GM12878 (cell line): Measurements from ENCODE around the gene IFNA16. TPM values are rescaled to one million over a fixed set of nuclear protein-coding genes. Genes with fewer than 3 reads are reported as not detected.
"Not testable (repeated sequence)": the region's sequence is repeated elsewhere in the genome, so short reads cannot be mapped to it uniquely, and the experiment has no call there.

ENCODE experiments used
- ATAC-seq: fragments of 200-7000 bp; cut with Tn5 transposase; 3 replicates; pipeline ENCODE4 v1.9.1; 2020; ENCODE audit warnings: mild to moderate bottlenecking, moderate library complexity
- BruUV-seq: library from RNA; stranded (reverse); fragments of 400-500 nt; replicated peaks from 2 replicates; lab custom pipeline; 2021; lab: Mats Ljungman, UMichigan
- CTCF ChIA-PET: fragments of 300-600 bp; sonication (Branson Sonifier 250); formaldehyde crosslinking; extraction: SDS; loops from one replicate; lab custom pipeline; 2021; ENCODE audit warnings: inconsistent platforms; lab: Yijun Ruan, JAX
- POLR2A ChIA-PET: fragments of 350-600 bp; formaldehyde crosslinking; extraction: SDS; loops from one replicate; lab custom pipeline; 2021; ENCODE audit warnings: inconsistent platforms; lab: Charles Lee
- RAD21 ChIA-PET: fragments of 300-600 bp; sonication (Branson Sonifier 250); formaldehyde crosslinking; loops from one replicate; lab custom pipeline; 2023; ENCODE audit warnings: antibody characterized with exemption; ENCODE audit not compliant: unreplicated experiment; lab: Charles Lee
- SMC1A ChIA-PET: fragments of 300-600 bp; sonication (Branson Sonifier 250); formaldehyde crosslinking; loops from one replicate; lab custom pipeline; 2023; ENCODE audit not compliant: unreplicated experiment, uncharacterized antibody; lab: Charles Lee
- DNase-seq: peaks from one replicate; pipeline ENCODE4 v3.0.0-alpha.2; 2011; ENCODE audit warnings: low read depth, low spot score
- FAIRE-seq: peaks from 3 replicates; lab custom pipeline; 2011; peaks lifted over from hg19 to GRCh38; lab: Jason Lieb, UNC
- H2AFZ ChIP-seq: 2 replicates; pipeline ENCODE4 v1.6.0; 2011; ENCODE audit warnings: low read depth, low read length, control low read depth; ENCODE audit not compliant: control insufficient read depth
- H3K27ac ChIP-seq: 2 replicates; pipeline ENCODE4 v1.5.1; 2011; ENCODE audit warnings: control low read depth; ENCODE audit not compliant: control insufficient read depth, insufficient read depth
- H3K27me3 ChIP-seq, 2 experiments: replicated peaks in 1 of 2; 2 replicates each; pipeline versions ENCODE4 v1.6.0 to v1.6.1; 2011; ENCODE audit warnings: low read length in 1 of 2; ENCODE audit not compliant: control insufficient read depth in 2 of 2, insufficient read depth in 2 of 2
- H3K36me3 ChIP-seq, 2 experiments: 2 replicates each; pipeline ENCODE4 v1.5.1; 2011; ENCODE audit warnings: low read length in 1 of 2; ENCODE audit not compliant: control insufficient read depth in 2 of 2, insufficient read depth in 2 of 2
- H3K4me1 ChIP-seq: 2 replicates; pipeline ENCODE4 v1.6.1; 2011; ENCODE audit warnings: mild to moderate bottlenecking, low read length, moderate library complexity, mixed read lengths; ENCODE audit not compliant: control insufficient read depth, insufficient read depth
- H3K4me2 ChIP-seq: 2 replicates; pipeline ENCODE4 v1.6.0; 2011; ENCODE audit warnings: control low read depth; ENCODE audit not compliant: control insufficient read depth, insufficient read depth
- H3K4me3 ChIP-seq: fragments of 200-600 bp; sonication (generic); 2 replicates; pipeline ENCODE4 v1.5.1; 2016
- H3K79me2 ChIP-seq: 2 replicates; pipeline ENCODE4 v1.6.0; 2011; ENCODE audit warnings: low read length; ENCODE audit not compliant: control insufficient read depth, insufficient read depth
- H3K9ac ChIP-seq: 2 replicates; pipeline ENCODE4 v1.8.0; 2011; ENCODE audit warnings: low read length, control low read depth, mixed read lengths; ENCODE audit not compliant: control insufficient read depth, insufficient read depth
- H3K9me3 ChIP-seq: replicated peaks from 3 replicates; pipeline ENCODE4 v1.5.1; 2011; ENCODE audit warnings: mild to moderate bottlenecking, low read length; ENCODE audit not compliant: control insufficient read depth, insufficient read depth
- H4K20me1 ChIP-seq: 2 replicates; pipeline ENCODE4 v1.6.0; 2011; ENCODE audit not compliant: control insufficient read depth, insufficient read depth
- BHLHE40 ChIP-seq, 2 experiments: fragments of 450-650 bp in 1 of 2; IDR thresholded peaks; 2 replicates each; pipeline ENCODE4 v1.6.1; 2011 to 2017; ENCODE audit warnings: low read depth in 2 of 2, borderline replicate concordance in 1 of 2, improper control_type of control experiment in 1 of 2, low read length in 1 of 2, mild to moderate bottlenecking in 1 of 2
- DPF2 ChIP-seq: fragments of 450-650 bp; IDR thresholded peaks from 2 replicates; pipeline ENCODE4 v1.6.1; 2017; ENCODE audit warnings: mild to moderate bottlenecking
- ESRRA ChIP-seq: IDR thresholded peaks from 2 replicates; pipeline ENCODE4 v1.6.1; 2012; ENCODE audit warnings: mild to moderate bottlenecking, low read length, improper control_type of control experiment
- HCFC1 ChIP-seq: fragments of 150-350 bp; IDR thresholded peaks from 2 replicates; pipeline ENCODE4 v1.6.1; 2014; ENCODE audit warnings: low read length
- KLF5 ChIP-seq: fragments of 450-650 bp; IDR thresholded peaks from 2 replicates; pipeline ENCODE4 v1.6.1; 2014; ENCODE audit warnings: mild to moderate bottlenecking; ENCODE audit not compliant: partially characterized antibody
- MYC ChIP-seq: IDR thresholded peaks from 2 replicates; pipeline ENCODE4 v1.6.1; 2011; ENCODE audit warnings: mild to moderate bottlenecking, low read length, moderate library complexity, inconsistent platforms; ENCODE audit not compliant: insufficient read depth, insufficient replicate concordance, insufficient read length, severe bottlenecking
- NBN ChIP-seq: fragments of 450-650 bp; IDR thresholded peaks from 2 replicates; pipeline ENCODE4 v1.6.1; 2016
- NFXL1 ChIP-seq: fragments of 450-650 bp; IDR thresholded peaks from 2 replicates; pipeline ENCODE4 v1.6.1; 2017; ENCODE audit warnings: antibody characterized with exemption, mild to moderate bottlenecking, borderline replicate concordance
- NR2C2 ChIP-seq: IDR thresholded peaks from 2 replicates; pipeline ENCODE4 v1.6.1; 2011; ENCODE audit warnings: borderline replicate concordance, low read depth; ENCODE audit not compliant: control insufficient read depth, insufficient read length
- NRF1 ChIP-seq: conservative IDR thresholded peaks from 2 replicates; pipeline ENCODE4 v1.6.1; 2011; ENCODE audit warnings: mild to moderate bottlenecking, low read depth, low read length, improper control_type of control experiment
- RELA ChIP-seq: fragments of 450-650 bp; IDR thresholded peaks from 2 replicates; pipeline ENCODE4 v1.8.0; 2014; ENCODE audit warnings: borderline replicate concordance; ENCODE audit not compliant: partially characterized antibody
- RUNX3 ChIP-seq: IDR thresholded peaks from 2 replicates; pipeline ENCODE4 v1.6.1; 2012; ENCODE audit warnings: low read length, inconsistent platforms
- SKIL ChIP-seq: fragments of 450-650 bp; IDR thresholded peaks from 2 replicates; pipeline ENCODE4 v1.6.1; 2017; ENCODE audit warnings: mild to moderate bottlenecking, low read depth, inconsistent platforms; ENCODE audit not compliant: poor library complexity, severe bottlenecking
- SP1 ChIP-seq: IDR thresholded peaks from one replicate; pipeline ENCODE4 v1.6.1; 2011; ENCODE audit warnings: low read depth, low read length
- TARDBP ChIP-seq: IDR thresholded peaks from 2 replicates; pipeline ENCODE4 v1.6.1; 2016; ENCODE audit warnings: borderline replicate concordance
- TCF12 ChIP-seq: IDR thresholded peaks from 2 replicates; pipeline ENCODE4 v1.6.1; 2011; ENCODE audit warnings: low read depth, mild to moderate bottlenecking, low read length
- TCF3 ChIP-seq: IDR thresholded peaks from 2 replicates; pipeline ENCODE4 v1.6.1; 2012; ENCODE audit warnings: low read depth, mild to moderate bottlenecking, low read length, borderline replicate concordance; ENCODE audit not compliant: insufficient read depth
- WRNIP1 ChIP-seq: IDR thresholded peaks from 2 replicates; pipeline ENCODE4 v1.6.1; 2011; ENCODE audit warnings: low read depth, low read length, improper control_type of control experiment, borderline replicate concordance
- YBX1 ChIP-seq: fragments of 450-650 bp; IDR thresholded peaks from 2 replicates; pipeline ENCODE4 v1.6.1; 2016; ENCODE audit warnings: antibody characterized with exemption
- WGBS: methylation state at CpG from one replicate; pipeline ENCODE4 v1.1.6; 2016; ENCODE audit warnings: low lambda C conversion rate; ENCODE audit not compliant: insufficient replicate concordance, insufficient coverage; ENCODE audit errors: missing lambda C conversion rate; 5-methylcytosine and 5-hydroxymethylcytosine counted together
- in situ Hi-C: fragments of 300-500 bp; cut with MboI; formaldehyde crosslinking; loops from 9 replicates; pipeline ENCODE4 v1.14.3; 2018; ENCODE audit warnings: mixed read lengths
- intact Hi-C: fragments of 100-400 bp; cut with micrococcal nuclease; formaldehyde crosslinking; loops from one replicate; pipeline ENCODE4 v1.14.2; 2022; ENCODE audit not compliant: unreplicated experiment
- polyA plus RNA-seq, 11 experiments: library from polyadenylated mRNA; depleted of rRNA in 4 of 11; unstranded in 6 of 11; stranded (reverse) in 5 of 11; fragments of >200 nt; fragmentation: Nextera tagmentation in 4 of 11; fragmentation: Illumina TruSeq in 1 of 11; extraction: Ambion mirVana in 4 of 11; extraction: Trizol in 1 of 11; gene quantifications; 1 replicate in 1 of 11; 2 replicates in 10 of 11; pipeline versions ENCODE4 v1.2.1 to v1.2.3, GENCODE V29; 2011 to 2016; ENCODE audit warnings: inconsistent platforms in 2 of 11, missing spikeins in 2 of 11, low read depth in 1 of 11
- total RNA-seq, 4 experiments: library from RNA; depleted of rRNA in 3 of 4; stranded (reverse); fragments of >200 nt in 3 of 4; fragmentation: Illumina TruSeq in 1 of 4; extraction: Trizol in 1 of 4; gene quantifications; 2 replicates each; pipeline versions ENCODE4 v1.2.1 to v1.2.3, GENCODE V29; 2013 to 2021
- TF ChIP-seq, protein P1 (sequence below): fragments of 450-650 bp; IDR thresholded peaks from 2 replicates; pipeline ENCODE4 v1.6.1; 2018; ENCODE audit warnings: borderline replicate concordance, mild to moderate bottlenecking; ENCODE audit not compliant: partially characterized antibody

Gene IFNA16
- total and polyA plus RNA-seq, 10 of the 15 experiments (the other 5 are each of a cell fraction or from before 2014, with no cell fraction given), result not detected

GRCh38 chr9:21210311-21210710 is 6.8 kb downstream of the IFNA16 start:
- in situ Hi-C loops (no loop called here), intact Hi-C loops (no loop called here)

GRCh38 chr9:21207043-21207442 is 10.1 kb downstream of the IFNA16 start, which contains the start of gene IFNA10:
TSS of gene IFNA10 (minus strand) at chr9:21207143. CDS start at chr9:21207097, 46 bp downstream.
- H2AFZ ChIP-seq, DNase-seq, FAIRE-seq, H3K4me1 ChIP-seq, in situ Hi-C loops, POLR2A ChIA-PET, H3K36me3 ChIP-seq, H3K4me2 ChIP-seq, H3K27ac ChIP-seq, H4K20me1 ChIP-seq, H3K27me3 ChIP-seq, intact Hi-C loops, BruUV-seq, H3K9me3 ChIP-seq, SMC1A ChIA-PET, RAD21 ChIA-PET, H3K4me3 ChIP-seq, H3K79me2 ChIP-seq, H3K9ac ChIP-seq, ATAC-seq: not testable (repeated sequence)
- CTCF ChIA-PET, result interaction anchor here (0.6 kb wide), 1 partner anchor 29 kb away, joined by 3 read pairs; no protein-coding TSS in a partner anchor
- 33% methylated on average over 3 of the region's 3 CpGs for WGBS

More at GRCh38 chr9:21210311-21210710, 6.8 kb downstream of the IFNA16 start:
- SMC1A ChIA-PET, result no interaction called here
- WGBS, result 55% methylated on average over 7 of the region's 7 CpGs
- no peak overlapping the region for H3K4me3 ChIP-seq
- CTCF ChIA-PET, result interaction anchor here (1.0 kb wide), 1 partner anchor 116 kb away, joined by 3 read pairs; no protein-coding TSS in a partner anchor
- H2AFZ ChIP-seq, result no peak overlapping the region
- POLR2A ChIA-PET, result no interaction called here
- H4K20me1 ChIP-seq, result no peaks in the 10 kb centered on the region
- no peak overlapping the region for H3K27ac ChIP-seq
- no peaks in the 10 kb centered on the region for H3K36me3 ChIP-seq
- DNase-seq, result no peak
- no TSS peak for BruUV-seq
- no peaks in the 10 kb centered on the region for H3K79me2 ChIP-seq
- no peak for ATAC-seq
- H3K4me2 ChIP-seq, result no peak overlapping the region
- no peak for FAIRE-seq
- TF ChIP-seq BHLHE40 (IDR thresholded peaks at IDR 0.05; ENCODE audit: borderline replicate concordance in 1 of 2, low read depth in 2 of 2, low read length in 1 of 2) (no peak), NBN (no peak), TARDBP (no peak), DPF2 (no peak), NR2C2 (no peak), TCF3 (no peak), NFXL1 (no peak), SKIL (no peak), RUNX3 (no peak), KLF5 (no peak), WRNIP1 (no peak), ESRRA (no peak), SP1 (no peak), RELA (no peak), HCFC1 (no peak), YBX1 (no peak), MYC (no peak), NRF1 (no peak), TCF12 (no peak)
- TF ChIP-seq, protein P1, sequence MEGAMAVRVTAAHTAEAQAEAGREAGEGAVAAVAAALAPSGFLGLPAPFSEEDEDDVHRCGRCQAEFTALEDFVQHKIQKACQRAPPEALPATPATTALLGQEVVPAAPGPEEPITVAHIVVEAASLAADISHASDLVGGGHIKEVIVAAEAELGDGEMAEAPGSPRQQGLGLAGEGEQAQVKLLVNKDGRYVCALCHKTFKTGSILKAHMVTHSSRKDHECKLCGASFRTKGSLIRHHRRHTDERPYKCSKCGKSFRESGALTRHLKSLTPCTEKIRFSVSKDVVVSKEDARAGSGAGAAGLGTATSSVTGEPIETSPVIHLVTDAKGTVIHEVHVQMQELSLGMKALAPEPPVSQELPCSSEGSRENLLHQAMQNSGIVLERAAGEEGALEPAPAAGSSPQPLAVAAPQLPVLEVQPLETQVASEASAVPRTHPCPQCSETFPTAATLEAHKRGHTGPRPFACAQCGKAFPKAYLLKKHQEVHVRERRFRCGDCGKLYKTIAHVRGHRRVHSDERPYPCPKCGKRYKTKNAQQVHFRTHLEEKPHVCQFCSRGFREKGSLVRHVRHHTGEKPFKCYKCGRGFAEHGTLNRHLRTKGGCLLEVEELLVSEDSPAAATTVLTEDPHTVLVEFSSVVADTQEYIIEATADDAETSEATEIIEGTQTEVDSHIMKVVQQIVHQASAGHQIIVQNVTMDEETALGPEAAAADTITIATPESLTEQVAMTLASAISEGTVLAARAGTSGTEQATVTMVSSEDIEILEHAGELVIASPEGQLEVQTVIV, result no peak
- no peaks in the 10 kb centered on the region; the same call in 1 of the 2 replicates for H3K4me1 ChIP-seq
- H3K9ac ChIP-seq, result no peak overlapping the region
- H3K27me3 ChIP-seq, result no peaks in the 10 kb centered on the region
- RAD21 ChIA-PET, result no interaction called here
- H3K9me3 ChIP-seq, result no peaks in the 10 kb centered on the region
